NCI-H1105 treated with DMSO at 0.1 percent for 48 hours (cell line): Measurements from ENCODE around the gene CCDC136.

Source experiments
- DNase-seq: peaks from one replicate; lab custom pipeline; 2025; lab: John Stamatoyannopoulos, UW

The CCDC136 gene

DNA sequence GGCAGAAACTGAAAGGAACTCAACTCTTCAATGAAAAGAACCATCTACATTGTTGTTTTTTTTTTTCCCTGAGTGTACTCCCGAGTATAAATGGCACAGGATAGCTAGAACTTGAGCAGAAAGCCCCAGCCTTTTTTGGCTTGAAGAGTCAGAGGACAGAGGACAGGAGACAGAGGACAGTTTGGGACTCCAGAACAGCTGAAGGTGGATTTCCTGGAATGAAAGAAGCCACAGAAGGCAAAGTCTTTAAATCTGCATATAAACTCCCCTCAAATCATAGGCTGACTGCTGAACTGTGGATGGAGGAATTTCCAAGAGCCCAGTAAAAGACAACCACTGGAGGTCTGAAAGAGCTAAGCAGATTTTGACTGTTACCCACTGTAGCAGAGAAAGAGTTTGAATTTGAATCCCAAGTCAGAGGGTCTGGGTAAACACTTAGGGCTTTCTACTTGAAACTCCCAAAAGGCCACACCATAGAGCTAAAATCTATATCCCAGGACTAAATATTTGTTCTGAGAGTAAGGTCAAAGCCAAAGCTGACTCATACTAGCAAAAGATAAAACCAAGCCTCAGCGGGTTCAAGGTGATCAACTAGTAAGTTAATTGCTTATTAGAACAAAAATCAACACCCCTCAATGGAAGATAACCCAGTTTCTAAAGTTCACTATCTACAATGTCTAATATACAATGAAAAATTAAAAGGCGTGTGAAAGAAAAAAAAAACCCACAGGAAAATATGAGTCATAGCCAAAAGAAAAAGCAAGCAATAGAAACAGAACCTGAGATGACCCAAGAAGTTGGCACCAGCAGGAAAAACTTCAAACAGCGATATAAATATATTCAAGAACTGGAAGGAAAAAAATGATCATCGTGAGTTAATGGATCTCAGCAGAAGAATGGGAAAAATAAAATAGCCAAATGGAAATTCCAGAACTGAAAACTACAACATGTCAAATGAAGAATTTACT is 14.3 kb upstream of the CCDC136 start:
- DNase-seq = no peak

DNA sequence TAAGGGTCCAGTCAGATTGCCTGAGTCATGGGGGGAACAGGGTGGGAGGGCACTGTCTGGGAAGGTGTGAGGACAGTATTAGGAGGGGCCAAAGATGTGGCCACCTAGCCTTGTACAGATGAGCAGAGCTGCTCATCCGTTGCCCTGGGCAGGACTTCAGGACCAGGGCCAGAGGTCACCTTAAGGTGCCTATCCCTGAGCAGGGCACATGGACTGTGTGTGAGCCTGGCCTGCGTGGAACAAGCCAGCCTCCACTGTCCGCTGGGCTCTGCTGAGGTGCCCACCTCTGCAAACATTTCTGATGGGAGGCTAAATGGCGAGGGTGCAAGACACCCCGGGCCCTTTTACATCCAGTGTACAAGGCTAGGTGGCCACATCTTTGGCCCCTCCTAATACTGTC is 12.8 kb upstream of the CCDC136 start:
- no peak for DNase-seq

DNA sequence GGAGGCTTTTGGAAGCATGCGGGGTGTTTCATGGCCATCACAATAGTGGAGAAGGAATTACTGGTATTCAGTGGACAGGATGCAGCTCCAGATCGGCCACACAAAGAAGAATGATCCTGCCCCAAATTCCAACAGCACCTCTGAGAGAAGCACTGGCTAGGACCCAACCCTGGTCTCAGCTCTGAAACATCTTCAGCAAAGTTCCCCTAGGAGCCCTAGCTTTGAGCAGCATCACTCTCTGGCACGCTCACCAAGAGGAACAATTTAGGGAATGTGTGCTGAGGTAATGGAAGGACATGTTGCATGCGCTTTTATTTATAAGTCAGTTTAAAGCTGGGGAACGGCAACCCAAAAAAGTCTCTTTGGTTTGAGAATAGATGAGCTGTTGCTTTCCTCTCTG is 10.6 kb upstream of the CCDC136 start:
- DNase-seq = no peak

DNA sequence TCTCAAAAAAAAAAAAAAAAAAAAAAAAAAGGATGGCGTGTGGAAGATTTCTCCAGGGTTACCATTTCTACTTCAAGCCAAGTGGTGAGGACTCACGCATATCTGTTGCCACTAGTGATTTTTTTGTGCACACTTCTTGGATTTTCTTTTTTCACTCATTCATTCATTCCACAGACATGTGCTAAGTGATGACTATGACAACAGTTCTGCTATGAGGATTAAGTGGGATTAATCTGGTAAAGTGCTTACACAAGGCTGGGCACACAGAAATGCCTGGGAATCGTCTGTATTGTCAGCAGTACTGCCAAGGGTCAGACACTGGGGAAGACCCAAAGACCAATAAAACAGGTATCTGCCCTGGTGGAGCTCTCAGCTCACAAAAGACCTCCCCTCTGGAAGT is 9.9 kb upstream of the CCDC136 start:
- DNase-seq = no peak

DNA sequence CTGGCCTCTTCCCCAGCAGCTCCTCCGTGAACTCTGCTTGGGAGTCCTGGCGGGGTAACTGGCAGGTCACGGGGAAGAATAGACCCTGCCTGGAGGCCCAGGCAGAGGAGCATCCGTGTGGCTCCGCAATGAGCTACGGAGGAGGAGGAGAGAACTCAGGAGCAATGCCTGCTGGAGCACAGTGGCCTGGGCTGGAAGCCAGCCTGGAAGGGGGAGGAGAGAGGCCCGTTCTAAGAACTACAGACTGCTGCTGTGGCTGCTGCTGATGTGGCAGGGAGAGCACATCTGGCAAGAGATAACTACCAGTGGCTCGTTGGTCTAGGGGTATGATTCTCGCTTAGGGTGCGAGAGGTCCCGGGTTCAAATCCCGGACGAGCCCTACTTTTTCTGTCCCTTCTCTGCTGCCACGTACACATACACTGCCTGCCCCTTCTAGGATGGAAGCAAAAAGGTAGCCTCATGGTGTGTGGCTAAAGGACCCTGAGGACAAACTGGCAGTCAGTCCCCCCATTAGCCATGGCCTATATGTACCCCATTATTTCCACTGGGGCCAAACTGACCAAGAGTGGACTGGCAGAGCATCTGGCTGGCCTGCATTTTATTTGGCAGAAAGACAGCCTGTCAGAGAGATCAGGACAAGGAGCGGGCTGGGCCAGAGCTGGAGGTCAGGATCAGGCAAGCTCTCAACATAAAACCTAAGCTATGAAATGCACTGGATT is 8.5 kb upstream of the CCDC136 start:
- no peak for DNase-seq

DNA sequence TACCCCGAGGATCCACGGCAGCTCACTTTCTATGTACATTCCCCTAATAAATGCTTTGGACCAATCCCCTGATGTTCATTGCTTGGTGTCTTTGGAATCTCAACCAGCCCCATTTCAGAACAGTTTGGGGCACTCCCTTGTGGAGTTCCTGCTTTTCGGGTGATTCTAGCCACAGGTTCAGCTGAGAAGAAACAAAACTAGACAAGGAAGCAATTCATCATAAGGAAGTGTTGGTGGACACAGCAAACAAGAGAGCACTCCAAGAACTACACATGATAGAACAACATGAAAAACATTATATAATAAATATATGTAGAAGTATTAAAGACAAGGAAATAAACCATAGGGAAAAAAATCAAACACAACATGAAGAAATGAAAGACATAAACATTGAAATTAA is 6.0 kb upstream of the CCDC136 start:
- no peak for DNase-seq

DNA sequence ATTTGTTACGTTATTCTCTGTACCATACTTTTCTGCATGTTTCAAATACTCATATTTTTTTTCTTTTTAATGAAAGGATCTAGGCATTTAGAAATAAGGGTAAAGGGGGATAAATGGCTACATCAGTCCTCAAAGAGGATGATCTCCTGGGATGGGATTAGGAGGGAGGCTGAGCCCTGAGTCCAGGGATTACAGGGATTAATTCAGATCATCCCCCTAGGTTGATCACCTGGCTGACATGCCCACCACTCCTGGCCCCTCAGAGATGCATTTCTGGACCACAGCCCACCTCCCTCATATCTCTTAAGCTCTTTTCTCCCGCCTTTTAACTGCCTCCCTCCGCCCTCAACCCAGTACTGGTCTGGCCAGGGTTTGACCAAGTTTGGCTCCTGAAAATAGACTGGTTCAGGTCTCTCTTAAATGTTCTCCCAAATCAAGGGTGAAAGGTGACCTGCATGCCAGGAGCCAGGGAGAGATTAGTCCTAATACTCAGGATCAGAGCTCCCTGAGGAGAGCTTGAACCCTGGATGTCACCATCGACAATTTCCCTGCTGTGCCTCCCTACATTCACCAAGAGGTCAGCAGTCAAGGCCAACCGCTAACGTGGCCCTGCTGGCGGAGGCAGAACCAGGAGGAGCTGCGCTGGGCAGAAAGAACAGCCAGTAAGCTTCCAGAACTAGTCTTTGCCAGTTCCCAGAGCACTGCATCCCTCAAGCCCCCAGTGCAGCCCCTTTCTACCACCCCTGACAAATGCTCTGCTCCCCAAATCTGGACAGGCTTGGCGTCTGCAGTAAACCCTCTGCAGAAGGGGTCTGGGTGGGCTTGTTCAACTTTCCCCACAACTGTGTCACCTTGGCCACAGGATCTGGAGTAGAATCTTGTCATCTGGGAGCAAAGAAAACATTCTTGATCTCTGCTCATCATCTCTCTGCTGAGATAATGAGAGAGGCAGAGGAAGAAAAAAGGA is 3.0 kb upstream of the CCDC136 start:
- DNase-seq = no peak

DNA sequence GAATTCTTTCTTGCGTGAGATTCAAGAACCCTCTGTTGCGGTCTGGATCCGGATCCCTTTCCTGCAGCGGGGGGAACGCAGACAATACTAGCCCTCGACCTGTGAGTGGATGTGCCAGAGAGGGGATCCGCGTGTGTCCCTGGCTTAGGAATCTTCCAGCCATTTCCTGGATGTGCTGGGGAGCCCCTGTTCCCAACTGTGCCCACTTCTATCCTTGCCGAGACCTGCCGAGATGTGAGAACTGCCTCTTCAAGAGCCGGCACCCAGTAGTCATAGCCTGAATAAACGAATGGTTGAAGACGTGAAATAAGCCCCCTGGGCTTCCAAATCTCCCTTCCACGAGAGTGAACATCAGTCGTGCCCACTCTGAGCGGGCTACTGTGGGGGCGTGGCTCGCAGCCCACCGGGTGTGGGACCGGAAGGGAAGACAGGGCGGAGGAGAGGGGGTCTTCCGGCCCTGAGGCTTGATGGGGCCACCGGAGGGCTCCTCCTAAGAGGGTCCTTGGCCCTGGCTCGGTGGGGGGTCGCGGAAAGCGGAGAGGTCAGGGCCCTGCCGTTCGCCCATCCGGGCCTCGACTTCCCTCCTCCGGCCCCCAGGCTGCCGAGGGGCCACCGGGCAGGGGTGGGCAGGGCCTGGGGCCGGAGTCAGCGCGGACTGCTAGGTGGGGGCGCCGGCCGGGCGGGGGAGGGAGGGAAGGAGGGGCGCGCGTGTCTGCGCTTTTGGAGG is 1.3 kb upstream of the CCDC136 start:
- DNase-seq = no peak

DNA sequence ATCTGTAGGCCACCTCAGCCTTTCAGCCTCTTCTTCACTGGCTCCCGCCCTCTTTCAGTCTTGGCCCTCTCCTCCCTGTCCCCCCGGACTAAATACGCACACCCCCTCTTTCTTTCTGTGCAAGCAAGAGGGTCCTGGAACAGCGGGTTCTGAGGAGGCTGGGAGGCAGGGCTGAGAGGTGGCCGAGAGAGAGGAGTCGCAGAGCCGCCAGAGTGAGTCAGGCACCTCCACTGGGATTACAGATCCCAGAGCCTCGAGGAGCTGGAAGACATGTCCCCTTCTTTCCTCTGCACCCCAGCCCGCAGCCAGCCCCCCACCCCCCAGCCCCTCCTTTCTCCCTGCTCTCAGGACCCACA is 182 bp downstream of the CCDC136 start:
- DNase-seq = no peak

DNA sequence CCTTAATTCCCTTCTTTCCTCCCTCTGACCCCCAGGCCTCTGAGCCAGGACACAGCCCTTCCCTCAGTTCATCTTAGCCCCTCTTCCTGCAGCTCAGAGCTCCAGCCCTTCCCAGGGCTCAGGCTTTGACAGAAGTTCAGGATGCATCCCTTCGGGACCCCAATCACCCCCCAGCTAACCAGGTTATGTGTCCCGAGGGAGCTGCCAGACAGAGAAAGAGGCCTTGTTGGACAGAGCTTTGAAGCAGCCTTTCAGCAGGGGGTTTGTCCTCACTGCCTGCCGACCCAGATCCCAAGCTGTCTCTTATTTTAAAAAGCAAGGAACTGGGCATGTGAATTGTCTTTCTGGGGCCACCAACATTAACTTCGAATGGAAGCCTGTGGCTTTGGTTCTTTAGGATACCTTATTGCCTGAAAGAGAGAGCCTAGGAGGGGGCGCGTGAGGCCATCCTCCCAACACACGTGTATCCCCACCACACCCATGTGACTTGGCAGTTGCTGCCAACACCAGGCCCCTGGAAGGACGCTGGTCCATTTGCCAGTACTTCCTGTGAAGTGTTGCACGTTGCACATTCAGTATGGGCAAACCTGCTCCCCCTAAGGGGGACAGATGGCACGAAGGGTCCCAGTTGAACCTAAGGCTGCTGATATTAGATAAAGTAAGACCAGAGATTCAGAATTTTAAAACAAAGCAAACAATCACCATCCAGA is 858 bp downstream of the CCDC136 start:
- no peak for DNase-seq

DNA sequence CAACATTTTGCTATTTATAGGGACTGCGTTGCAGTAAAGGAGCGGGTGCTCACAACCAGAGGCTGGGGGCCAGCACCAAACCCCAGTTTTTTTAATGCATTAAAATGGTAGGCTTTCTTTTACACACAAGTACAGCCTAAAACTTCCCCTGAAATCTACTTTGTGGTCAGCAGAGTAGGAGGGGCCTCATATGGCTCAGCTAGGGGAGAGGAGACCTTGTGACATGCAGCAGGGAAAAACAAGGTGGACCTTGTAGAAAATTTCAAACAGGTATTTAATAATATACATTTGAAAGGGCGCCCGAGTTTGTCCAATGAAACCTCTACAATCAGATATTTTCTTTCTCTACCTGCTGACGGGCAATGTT is 1.4 kb downstream of the CCDC136 start:
- no peak for DNase-seq

DNA sequence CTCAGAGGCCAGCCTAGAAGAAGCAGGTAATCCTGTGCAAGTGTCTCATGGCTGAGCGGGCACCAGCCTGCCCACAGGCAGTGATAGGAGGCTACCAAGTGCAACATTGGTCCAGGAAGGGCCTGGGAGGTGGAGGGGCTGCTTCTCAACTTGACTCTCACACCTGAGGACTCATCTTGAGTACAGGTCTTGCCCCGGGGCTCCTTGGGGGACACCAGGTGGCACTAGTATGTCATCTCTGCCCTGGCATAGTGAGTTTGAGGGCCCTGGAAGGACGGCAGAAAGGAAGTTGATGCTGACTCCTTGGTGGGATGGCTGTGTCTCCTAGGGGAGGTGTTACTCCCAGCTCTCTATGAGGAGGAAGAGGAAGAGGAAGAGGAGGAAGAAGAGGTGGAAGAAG is 2.3 kb downstream of the CCDC136 start:
- DNase-seq = no peak

DNA sequence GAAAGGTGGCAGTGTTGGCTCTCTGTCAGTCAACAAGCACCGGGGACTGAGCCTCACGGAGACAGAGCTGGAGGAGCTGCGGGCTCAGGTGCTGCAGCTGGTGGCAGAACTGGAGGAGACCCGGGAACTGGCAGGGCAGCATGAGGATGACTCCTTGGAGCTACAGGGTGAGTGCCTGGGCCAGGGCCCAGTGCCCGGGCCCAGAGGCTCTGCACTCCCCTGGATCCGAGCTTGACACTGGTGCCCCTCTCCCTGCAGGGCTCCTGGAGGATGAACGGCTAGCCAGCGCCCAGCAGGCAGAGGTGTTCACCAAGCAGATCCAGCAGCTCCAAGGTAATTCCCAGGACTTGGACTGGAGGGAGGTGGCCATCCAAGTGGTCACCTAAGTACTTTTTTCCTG is 2.7 kb downstream of the CCDC136 start:
- DNase-seq = no peak

DNA sequence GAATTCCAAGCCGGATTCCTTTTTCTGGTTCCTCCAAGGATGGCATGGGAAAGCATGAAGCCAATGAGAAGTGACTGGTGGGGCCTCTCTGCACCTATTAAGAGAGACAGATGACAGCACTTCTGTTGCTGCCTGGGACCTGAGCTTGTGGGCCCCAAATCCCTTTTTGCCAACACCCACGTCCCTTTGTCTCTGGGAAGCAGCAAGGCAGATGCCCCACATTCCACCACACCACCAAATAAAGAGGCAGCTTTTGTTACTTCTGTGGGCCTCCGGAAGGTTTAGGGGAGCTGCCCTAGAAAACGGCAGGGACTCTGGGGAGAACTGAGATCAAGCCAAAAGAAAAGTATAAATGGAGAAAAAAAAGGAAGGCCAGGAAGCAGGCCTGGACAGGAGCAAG is 3.4 kb downstream of the CCDC136 start:
- no peak for DNase-seq

DNA sequence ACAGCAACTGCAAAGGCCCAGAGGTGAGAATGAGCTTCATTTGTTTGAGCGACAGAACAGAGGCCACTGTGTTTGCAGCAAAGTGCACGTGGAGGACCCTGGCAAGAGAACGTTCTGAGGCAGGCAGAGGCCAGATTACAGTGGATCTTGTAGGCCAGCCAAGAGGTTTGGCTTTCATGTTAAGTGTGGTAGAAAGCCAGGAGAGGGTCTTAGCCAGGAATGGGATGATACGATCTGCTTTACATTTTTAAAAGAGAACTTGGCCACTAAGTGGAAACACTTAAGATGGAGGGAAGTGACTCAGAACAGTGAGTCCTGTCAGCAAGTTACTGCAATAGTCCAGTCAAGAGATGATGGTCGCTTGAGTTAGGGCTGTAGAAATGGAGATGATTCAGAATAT is 4.6 kb downstream of the CCDC136 start:
- DNase-seq = no peak

DNA sequence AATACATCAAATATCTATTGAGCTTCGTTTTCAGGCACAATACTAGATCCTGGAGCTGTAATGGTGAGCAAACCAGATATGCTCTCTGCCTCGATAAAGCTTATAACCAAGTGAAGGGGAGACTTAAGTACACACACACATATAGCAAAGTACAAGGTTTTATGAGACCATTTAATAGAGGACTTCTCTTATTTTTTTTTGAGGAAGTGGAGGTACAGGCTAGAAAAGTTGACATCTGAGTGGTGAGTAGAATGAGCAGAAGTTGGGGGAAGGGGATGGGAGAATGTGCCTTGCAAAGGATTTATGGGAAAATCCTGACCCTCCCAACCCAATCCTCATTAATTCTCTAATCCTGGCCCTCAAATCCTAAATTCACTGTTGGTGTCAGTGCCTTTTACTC is 7.7 kb downstream of the CCDC136 start:
- DNase-seq = no peak

DNA sequence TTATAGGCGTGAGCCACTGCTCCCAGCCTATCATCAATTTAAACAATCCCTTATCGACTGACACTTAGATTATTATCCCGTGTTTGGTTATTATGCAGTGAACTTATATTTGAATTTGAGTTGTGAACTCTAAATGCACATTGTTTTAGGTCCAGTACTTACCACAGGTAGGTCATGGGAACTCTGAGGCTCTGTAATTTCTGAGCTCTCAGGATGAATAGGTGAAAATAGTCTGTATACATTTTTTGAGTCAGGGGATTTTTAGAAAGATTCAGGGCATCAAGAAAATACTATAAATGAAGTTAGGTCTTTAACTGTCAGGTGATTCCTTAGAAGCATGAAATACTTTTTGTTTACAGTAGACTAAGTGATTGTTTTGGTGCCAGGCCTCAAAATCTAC is 8.8 kb downstream of the CCDC136 start:
- DNase-seq = no peak

DNA sequence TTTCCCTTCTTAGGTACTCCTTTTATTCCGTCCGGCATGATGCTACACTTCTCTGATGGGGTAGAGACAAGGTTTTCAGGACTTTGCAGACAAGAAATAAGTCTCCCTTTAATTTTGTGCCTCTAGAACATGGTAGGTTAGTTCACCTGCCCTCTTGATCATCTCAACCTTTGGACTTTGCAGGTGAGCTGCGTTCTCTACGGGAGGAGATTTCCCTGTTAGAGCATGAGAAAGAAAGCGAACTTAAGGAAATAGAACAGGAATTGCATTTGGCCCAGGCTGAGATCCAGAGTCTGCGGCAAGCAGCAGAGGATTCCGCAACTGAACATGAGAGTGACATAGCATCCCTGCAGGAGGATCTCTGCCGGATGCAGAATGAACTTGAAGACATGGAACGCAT is 9.2 kb downstream of the CCDC136 start:
- no peak for DNase-seq

DNA sequence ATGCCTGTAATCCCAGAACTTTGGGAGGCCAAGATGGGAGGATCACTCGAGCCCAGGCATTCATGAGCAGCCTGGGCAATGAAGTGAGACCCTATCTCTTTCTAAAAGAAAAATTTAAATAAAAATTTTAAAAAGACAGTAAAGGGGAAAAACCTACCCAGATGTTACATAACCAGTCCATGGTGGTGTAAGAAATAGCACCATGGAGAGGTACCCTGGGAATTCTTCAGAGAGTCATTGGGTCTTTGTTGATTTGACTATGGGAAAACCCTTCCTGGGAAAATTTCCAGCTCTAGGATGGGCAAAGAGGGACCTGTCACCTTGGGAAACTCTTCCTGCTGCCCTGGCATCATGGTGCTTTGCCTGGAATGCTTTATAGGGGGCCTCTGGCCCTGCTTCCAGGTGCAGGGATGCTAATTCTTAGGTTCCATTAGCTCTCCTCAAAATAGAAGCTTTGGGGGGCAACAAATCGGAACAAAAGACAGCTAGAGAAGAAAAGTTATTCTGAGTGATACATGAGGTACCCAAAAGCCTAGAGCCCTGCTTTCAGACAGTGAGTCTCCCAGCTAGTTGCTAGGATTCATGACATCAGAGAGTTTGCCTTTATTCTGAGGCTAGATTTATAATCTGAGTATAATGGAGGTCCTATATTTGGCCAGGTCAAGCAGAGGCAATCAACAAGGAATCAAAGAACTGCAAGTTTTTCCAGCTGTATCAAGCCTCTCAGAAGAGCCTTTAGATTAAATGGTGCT is 10.1 kb downstream of the CCDC136 start:
- DNase-seq = no peak

DNA sequence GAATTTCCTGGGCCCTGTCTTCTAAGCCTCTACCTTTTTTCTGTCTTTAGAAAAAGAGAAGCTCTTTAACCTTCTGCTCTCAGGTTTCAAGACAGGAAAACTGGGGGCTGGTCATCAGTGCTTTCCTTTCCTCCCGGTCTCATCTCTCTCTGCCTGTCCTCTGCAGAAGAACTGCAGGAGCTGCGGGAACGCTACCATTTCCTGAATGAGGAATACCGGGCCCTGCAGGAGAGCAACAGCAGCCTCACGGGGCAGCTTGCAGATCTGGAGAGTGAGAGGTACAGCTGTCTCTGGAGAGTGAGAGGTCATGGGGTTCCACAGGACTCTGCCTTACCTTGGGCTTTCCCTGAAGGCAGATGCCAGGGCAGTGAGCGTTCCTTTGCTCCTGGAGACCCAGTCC is 12.7 kb downstream of the CCDC136 start:
- DNase-seq = no peak
